ENCODE data around the gene ZDHHC11B. TPM values are rescaled to one million over a fixed set of nuclear protein-coding genes. Genes with fewer than 3 reads are reported as not detected.

ZDHHC11B gene
- total RNA-seq, 4 donors from 2014 or later: 4.6 to 52.0 (median 28.6) TPM

DNA sequence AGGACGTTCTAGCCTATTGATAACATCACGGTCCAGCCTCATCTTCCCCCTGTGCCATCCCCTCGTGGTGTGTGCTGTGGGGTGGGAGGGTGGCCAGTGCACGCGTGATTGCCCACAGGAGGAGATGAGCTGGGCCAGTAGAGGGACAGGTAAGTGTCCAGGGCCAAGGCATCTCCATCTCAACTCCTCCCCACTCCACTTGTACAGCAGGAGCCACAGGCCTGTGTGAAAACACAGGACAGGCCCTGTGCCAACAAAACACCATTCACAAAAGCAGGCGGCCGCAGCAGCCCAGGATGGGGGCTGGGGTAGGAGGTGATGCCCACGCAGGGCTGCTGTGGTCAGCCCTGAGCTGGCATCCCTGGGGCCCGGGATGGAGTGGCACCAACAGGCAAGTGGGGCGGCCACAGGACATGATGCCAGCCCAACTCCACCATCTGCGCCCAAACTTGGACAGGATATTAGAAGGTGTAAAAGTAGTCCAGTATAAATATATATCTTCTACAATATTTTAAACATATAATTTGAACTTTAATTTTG, 124.0 kb downstream of the ZDHHC11B start:
- Histone ChIP-seq H3K27me3 (no peaks in the 10 kb centered on the region), H3K4me3 (no peak overlapping the region), H3K9me3 (no peaks in the 10 kb centered on the region), H3K4me1 (peaks cover 0 to 6% (median 0%) of the 10 kb centered on the region in 4 donors), H3K36me3 (peaks cover 0 to 37% (median 0%) of the 10 kb centered on the region in 3 donors), H3K27ac (no peak overlapping the region)
- TF ChIP-seq, protein P1, sequence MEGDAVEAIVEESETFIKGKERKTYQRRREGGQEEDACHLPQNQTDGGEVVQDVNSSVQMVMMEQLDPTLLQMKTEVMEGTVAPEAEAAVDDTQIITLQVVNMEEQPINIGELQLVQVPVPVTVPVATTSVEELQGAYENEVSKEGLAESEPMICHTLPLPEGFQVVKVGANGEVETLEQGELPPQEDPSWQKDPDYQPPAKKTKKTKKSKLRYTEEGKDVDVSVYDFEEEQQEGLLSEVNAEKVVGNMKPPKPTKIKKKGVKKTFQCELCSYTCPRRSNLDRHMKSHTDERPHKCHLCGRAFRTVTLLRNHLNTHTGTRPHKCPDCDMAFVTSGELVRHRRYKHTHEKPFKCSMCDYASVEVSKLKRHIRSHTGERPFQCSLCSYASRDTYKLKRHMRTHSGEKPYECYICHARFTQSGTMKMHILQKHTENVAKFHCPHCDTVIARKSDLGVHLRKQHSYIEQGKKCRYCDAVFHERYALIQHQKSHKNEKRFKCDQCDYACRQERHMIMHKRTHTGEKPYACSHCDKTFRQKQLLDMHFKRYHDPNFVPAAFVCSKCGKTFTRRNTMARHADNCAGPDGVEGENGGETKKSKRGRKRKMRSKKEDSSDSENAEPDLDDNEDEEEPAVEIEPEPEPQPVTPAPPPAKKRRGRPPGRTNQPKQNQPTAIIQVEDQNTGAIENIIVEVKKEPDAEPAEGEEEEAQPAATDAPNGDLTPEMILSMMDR (IDR thresholded peaks at IDR 0.05): no peak
- no peak for TF ChIP-seq POLR2A (IDR thresholded peaks at IDR 0.05)
- no peak for DNase-seq

Other genes starting within 250 kb of the ZDHHC11B start
- gene CEP72, start 172.4 kb downstream of the ZDHHC11B start, total RNA-seq: 10 to 100 TPM in 1 of 4 donors, 1 to 10 TPM in 3; 2.2 to 33.8 (median 4.5) TPM
- 10 to 100 TPM in 3 of 4 donors, 1 to 10 TPM in 1; 7.4 to 60.5 (median 14.5) TPM for gene TPPP, start 91.4 kb downstream of the ZDHHC11B start, total RNA-seq
- 10 to 100 TPM in 3 of 4 donors, 1 to 10 TPM in 1; 7.7 to 82.5 (median 29.6) TPM for gene ZDHHC11, start 66.3 kb upstream of the ZDHHC11B start, total RNA-seq
- gene BRD9, start 108.1 kb upstream of the ZDHHC11B start, total RNA-seq: 10 to 100 TPM; 36.4 to 90.8 (median 65.4) TPM
- 1 to 10 TPM; 1.2 to 8.3 (median 3.5) TPM for gene TRIP13, start 108.2 kb upstream of the ZDHHC11B start, total RNA-seq
- gene NKD2, start 224.1 kb upstream of the ZDHHC11B start, total RNA-seq: 1 to 10 TPM; 1.9 to 9.9 (median 3.5) TPM